ENCODE results near the gene SLC30A4.

Gene SLC30A4

DNA sequence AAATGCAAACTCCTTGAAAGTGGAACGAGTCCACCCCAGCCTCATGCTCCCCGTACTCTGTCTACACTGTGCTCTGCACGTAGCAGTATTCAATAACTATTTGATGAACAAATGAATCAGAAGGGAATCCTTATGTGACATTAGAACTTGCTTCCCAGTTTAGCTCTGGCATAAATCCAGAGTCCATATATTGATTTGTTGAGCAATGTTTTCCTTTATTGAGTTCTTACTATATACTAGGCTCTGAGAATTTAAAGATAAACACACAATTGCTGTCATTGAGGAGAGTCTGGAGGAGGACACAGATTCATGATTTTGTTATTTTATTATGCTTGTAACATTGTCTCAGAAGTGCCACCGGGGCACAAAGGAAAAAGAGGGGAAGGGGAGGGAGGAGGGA lies 73.2 kb downstream of the SLC30A4 start:
- DNase-seq, result no peak

DNA sequence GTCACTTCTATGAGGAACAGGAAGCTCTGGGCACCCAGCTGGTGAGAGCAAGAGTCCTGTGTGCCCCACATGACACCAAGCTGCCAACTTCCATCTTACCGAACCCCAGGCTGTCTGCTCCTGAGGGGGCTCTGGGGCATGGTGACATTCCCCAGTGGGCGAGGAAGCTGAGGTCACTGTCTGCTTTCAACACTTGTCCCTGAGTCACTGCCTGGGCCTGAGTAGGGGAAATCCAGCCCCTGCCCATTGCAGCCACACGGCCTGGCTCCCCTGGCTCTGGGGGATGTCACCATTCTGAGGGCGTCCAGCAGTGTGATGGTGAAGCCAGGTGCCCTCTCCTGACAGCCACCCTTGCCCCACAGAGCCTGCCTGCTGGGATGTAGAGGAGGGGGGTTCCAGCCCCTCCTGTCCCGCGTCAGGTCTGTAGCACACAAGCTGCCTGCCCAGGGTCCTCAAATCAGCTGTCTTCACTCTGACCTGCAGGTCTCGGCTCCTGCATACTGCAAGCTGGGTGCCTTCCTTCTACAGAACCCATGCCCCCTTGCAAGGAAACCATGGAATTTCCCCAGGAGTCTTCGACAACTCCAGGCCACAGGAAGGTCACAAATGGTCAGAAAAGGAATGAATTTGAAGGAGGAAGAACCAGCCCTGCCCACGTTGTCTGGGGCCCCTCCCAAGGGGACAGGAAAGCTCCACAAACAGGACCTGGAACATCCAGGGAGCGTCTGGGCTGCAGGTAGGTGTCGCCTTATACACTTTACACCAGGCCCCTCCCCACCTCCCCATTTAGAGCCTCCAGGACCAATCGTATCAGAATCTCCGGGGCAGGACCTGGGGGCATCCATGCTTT lies 74.3 kb downstream of the SLC30A4 start:
- DNase-seq, result peak; percentile 79

GRCh38 chr15:45443645-45444044 lies 78.9 kb downstream of the SLC30A4 start:
- DNase-seq, result no peak

GRCh38 chr15:45442507-45443135 lies 79.9 kb downstream of the SLC30A4 start:
- no peak for DNase-seq

- no peak for DNase-seq
These were observed 80.9 kb downstream of the SLC30A4 start for GRCh38 chr15:45441686-45442085.

GRCh38 chr15:45441036-45441435 lies 81.5 kb downstream of the SLC30A4 start:
- DNase-seq, result no peak

DNA sequence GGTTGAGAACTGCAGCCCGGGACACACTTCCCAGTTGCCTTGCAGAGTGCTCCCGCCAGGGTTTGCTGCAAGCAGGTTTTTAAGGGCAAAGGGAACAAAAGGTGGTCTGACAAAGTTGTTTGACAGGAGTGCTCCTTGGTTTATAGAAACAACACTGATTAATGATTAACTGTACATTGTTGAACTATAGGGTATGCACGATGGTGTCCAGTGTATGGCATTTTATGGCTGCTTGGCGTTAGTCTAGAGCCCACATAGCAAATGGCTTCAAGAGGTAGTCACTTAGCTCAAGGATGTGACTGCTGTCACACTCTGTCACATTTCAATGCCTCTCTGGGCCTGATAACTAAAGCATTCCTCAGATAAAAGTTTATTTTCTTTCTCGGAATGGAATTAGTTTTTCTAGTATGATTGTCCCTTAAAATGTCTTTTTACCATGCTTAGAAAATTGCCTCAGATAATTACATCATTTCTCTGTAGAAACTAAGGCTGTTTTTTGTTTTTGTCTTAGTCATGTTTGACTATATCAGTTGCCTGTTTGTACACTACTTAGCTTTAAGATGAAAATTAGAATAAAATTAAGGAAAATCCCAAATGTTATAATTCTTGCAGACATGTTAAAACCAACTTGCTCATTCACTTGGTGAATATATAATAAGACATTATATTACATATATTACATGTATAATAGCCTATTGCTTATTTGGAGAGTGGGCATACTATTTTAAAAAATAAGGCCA lies 82.9 kb downstream of the SLC30A4 start:
- no peak for DNase-seq

DNA sequence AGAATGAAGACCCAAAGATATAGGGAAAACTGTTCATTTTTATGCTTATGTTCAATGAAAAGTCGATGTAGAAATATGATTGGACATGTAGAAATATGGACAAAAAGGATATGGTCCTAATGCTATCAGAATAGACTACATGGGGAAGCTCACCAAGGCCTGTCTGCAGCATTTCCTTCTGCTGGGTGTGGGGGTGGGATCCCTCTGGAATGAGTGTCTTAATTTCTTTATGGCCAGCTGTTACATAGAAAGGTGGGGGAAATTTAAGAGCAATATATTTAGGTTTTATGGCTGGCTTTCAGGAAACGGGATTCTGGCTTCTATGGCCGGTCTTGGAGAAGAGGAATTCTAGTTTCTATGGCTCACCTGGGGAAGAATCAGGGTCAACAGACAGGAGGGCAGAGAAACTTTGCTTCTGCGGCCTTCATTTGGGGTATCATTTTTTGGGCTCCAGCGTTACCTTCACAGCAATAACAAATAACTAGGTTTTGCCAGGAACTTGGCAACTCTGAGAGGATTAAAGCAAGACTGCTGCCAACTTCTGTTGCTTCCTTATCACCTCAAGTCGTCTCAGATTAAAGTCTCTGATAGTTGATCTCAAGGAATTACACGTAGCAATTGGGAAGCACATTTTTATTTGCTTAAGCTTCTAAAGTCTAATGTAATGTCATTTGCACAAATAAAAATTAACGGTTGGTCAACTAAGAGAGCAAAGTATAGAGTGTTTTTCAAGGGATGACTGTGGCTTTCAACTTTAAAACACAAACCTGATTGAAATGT lies 87.2 kb downstream of the SLC30A4 start:
- no peak for DNase-seq

GRCh38 chr15:45434078-45434567 lies 88.4 kb downstream of the SLC30A4 start:
- no peak for DNase-seq

DNA sequence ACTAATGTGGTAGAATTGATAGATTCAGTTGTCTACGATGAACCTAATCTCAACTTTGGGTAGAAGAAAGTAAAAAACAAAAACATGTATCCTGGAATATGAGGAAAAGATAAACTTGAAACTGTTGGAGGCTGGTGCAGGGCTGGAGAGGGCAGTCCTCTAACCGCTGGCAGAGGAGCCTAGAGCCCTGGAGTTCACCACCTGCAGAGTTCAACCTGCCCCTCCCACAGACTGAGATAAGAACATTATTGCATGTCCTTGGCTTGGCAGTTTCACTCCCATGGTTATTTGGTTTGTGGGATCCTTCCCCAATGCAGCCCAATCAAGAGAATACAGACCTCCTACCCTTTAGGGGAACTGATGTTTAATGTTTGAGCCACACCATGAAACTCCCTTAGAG lies 91.0 kb downstream of the SLC30A4 start:
- no peak for DNase-seq

- peak; percentile 77 for DNase-seq
These were observed 92.4 kb downstream of the SLC30A4 start for GRCh38 chr15:45429941-45430792.
